Colonic mucosa (tissue), 4 donors: Measurements from ENCODE around the gene SLC2A13. TPM values are rescaled to one million over a fixed set of nuclear protein-coding genes. Genes with fewer than 3 reads are reported as not detected.
A peak's percentile ranks its signal among the peaks of the same experiment; 100 is the strongest.

Source experiments
- DNase-seq: peaks from one replicate; pipeline ENCODE4 v3.0.0-alpha.2; 2020
- H3K27ac ChIP-seq: fragments of 200-600 bp; one replicate; pipeline ENCODE4 v1.8.0; 2021
- H3K27me3 ChIP-seq: fragments of 200-600 bp; one replicate; pipeline ENCODE4 v1.8.0; 2021
- H3K36me3 ChIP-seq: fragments of 200-600 bp; one replicate; pipeline ENCODE4 v1.8.0; 2021
- H3K4me1 ChIP-seq: fragments of 200-600 bp; one replicate; pipeline ENCODE4 v1.8.0; 2021; ENCODE audit warnings: mild to moderate bottlenecking
- H3K4me3 ChIP-seq: fragments of 200-600 bp; one replicate; pipeline ENCODE4 v1.8.0; 2021
- H3K9ac ChIP-seq, 2 donors: one replicate each; pipeline ENCODE4 v1.7.0; 2013; ENCODE audit warnings: control low read depth in 2 of 2, low read depth in 2 of 2, low read length in 2 of 2
- H3K9me3 ChIP-seq: fragments of 200-600 bp; one replicate; pipeline ENCODE4 v1.8.0; 2021
- CTCF ChIP-seq: fragments of 200-600 bp; IDR thresholded peaks from one replicate; pipeline ENCODE4 v1.8.0; 2022; ENCODE audit warnings: antibody characterized with exemption, mild to moderate bottlenecking
- intact Hi-C: fragments of 100-400 bp; cut with DNase I; formaldehyde crosslinking; loops from one replicate; pipeline ENCODE4 v1.14.1; 2022
- total RNA-seq, 2 donors: library from RNA; stranded (reverse); fragmentation: NEBNext Ultra II Directional in 1 of 2; extraction: Animal tissue kit (Norgen Biotek cat#: 25700) in 1 of 2; gene quantifications; one replicate each; pipeline ENCODE4 v1.2.1, GENCODE V29; 2021
- donor health status: healthy.
- donor health status: DM: no; HTN: no; CAD: no.
- donor health status: DM: no; HTN: no; CAD: no.

SLC2A13 gene
- total RNA-seq, 2 donors from 2014 or later: 19.2 to 39.0 TPM

GRCh38 chr12:39993268-39993667, 112.6 kb downstream of the SLC2A13 start:
- Histone ChIP-seq H3K9me3 (no peaks in the 10 kb centered on the region), H3K36me3 (no peaks in the 10 kb centered on the region), H3K4me1 (no peaks in the 10 kb centered on the region), H3K27me3 (no peaks in the 10 kb centered on the region), H3K9ac (no peak overlapping the region), H3K4me3 (no peak overlapping the region), H3K27ac (no peak overlapping the region)
- no peak for DNase-seq
- intact Hi-C loops: loop anchor here (5.0 kb wide), 1 partner anchor 226 kb away; no protein-coding TSS in a partner anchor
- TF ChIP-seq CTCF: no peak

- no peaks in the 10 kb centered on the region for H3K9me3 ChIP-seq
- TF ChIP-seq CTCF: peak; percentile 89
- intact Hi-C loops: loop anchor here (5.0 kb wide), 1 partner anchor 223 kb away; no protein-coding TSS in a partner anchor
- DNase-seq: peak; percentile 68
- no peak overlapping the region for H3K4me3 ChIP-seq
- no peak overlapping the region for H3K27ac ChIP-seq
- H3K4me1 ChIP-seq: no peaks in the 10 kb centered on the region
- no peaks in the 10 kb centered on the region for H3K27me3 ChIP-seq
- H3K9ac ChIP-seq: no peak overlapping the region
- H3K36me3 ChIP-seq: no peaks in the 10 kb centered on the region
These were observed 115.5 kb downstream of the SLC2A13 start for GRCh38 chr12:39990122-39991101.

GRCh38 chr12:39989501-39989900, 116.4 kb downstream of the SLC2A13 start:
- intact Hi-C loops: no loop called here
- H3K9me3 ChIP-seq: no peaks in the 10 kb centered on the region
- TF ChIP-seq CTCF: no peak
- no peak overlapping the region for H3K9ac ChIP-seq
- no peak for DNase-seq
- H3K27me3 ChIP-seq: no peaks in the 10 kb centered on the region
- H3K36me3 ChIP-seq: no peaks in the 10 kb centered on the region
- no peak overlapping the region for H3K27ac ChIP-seq
- H3K4me3 ChIP-seq: no peak overlapping the region
- H3K4me1 ChIP-seq: no peaks in the 10 kb centered on the region

- no peaks in the 10 kb centered on the region for H3K9me3 ChIP-seq
- DNase-seq: no peak
- no peak overlapping the region for H3K4me3 ChIP-seq
- TF ChIP-seq CTCF: no peak
- H3K9ac ChIP-seq: no peak overlapping the region
- intact Hi-C loops: no loop called here
- H3K36me3 ChIP-seq: no peaks in the 10 kb centered on the region
- H3K4me1 ChIP-seq: no peaks in the 10 kb centered on the region
- no peaks in the 10 kb centered on the region for H3K27me3 ChIP-seq
- H3K27ac ChIP-seq: no peak overlapping the region
These were observed 117.3 kb downstream of the SLC2A13 start for GRCh38 chr12:39988574-39988973.

GRCh38 chr12:39986674-39987073, 119.2 kb downstream of the SLC2A13 start:
- no peak for TF ChIP-seq CTCF
- Histone ChIP-seq H3K36me3 (no peaks in the 10 kb centered on the region), H3K4me3 (no peak overlapping the region)

More at GRCh38 chr12:39986674-39987073, 119.2 kb downstream of the SLC2A13 start:
- no peaks in the 10 kb centered on the region for H3K27me3 ChIP-seq
- no peak for DNase-seq
- H3K4me1 ChIP-seq: no peaks in the 10 kb centered on the region
- H3K9ac ChIP-seq: no peak overlapping the region
- intact Hi-C loops: no loop called here
- no peak overlapping the region for H3K27ac ChIP-seq
- no peaks in the 10 kb centered on the region for H3K9me3 ChIP-seq
